H1 (cell line): ENCODE results near the gene FLVCR2.

ENCODE experiments used
- EP300 ChIP-seq, 2 experiments: IDR thresholded peaks; 1 replicate in 1 of 2; 2 replicates in 1 of 2; pipeline ENCODE4 v1.6.1; 2011 to 2012; ENCODE audit warnings: low read depth in 2 of 2, low read length in 2 of 2, mild to moderate bottlenecking in 2 of 2, borderline replicate concordance in 1 of 2, inconsistent platforms in 1 of 2, moderate library complexity in 1 of 2
- POLR2AphosphoS5 ChIP-seq: IDR thresholded peaks from 2 replicates; pipeline ENCODE4 v1.6.1; 2011; ENCODE audit warnings: low read depth, low read length
- RXRA ChIP-seq: IDR thresholded peaks from 2 replicates; pipeline ENCODE4 v1.6.1; 2011; ENCODE audit warnings: low read depth, mild to moderate bottlenecking, low read length, moderate library complexity; ENCODE audit not compliant: insufficient read depth
- SUZ12 ChIP-seq: fragments of 200-600 bp; sonication (generic); IDR thresholded peaks from 2 replicates; pipeline ENCODE4 v1.6.1; 2012; ENCODE audit warnings: mild to moderate bottlenecking, inconsistent platforms, low read length, moderate library complexity, mixed read lengths
- TAF7 ChIP-seq: optimal IDR thresholded peaks from 2 replicates; pipeline ENCODE3; 2011; ENCODE audit warnings: low read depth, mild to moderate bottlenecking, inconsistent platforms, low read length, moderate library complexity, borderline replicate concordance
- YY1 ChIP-seq: IDR thresholded peaks from 2 replicates; pipeline ENCODE4 v1.6.1; 2011; ENCODE audit warnings: low read depth, mild to moderate bottlenecking, low read length
- ZNF274 ChIP-seq: IDR thresholded peaks from 2 replicates; pipeline ENCODE4 v1.7.0; 2012; ENCODE audit warnings: low read length, borderline replicate concordance; ENCODE audit errors: extremely low read depth
- TF ChIP-seq, protein P1 (sequence below), 3 experiments: IDR thresholded peaks; 1 replicate in 2 of 3; 2 replicates in 1 of 3; pipeline versions ENCODE4 v1.5.1 to v1.6.1; 2011; ENCODE audit warnings: low read length in 3 of 3, mild to moderate bottlenecking in 3 of 3, inconsistent platforms in 2 of 3, low read depth in 1 of 3, moderate library complexity in 1 of 3; ENCODE audit not compliant: insufficient read depth in 1 of 3; ENCODE audit errors: control extremely low read depth in 1 of 3

DNA sequence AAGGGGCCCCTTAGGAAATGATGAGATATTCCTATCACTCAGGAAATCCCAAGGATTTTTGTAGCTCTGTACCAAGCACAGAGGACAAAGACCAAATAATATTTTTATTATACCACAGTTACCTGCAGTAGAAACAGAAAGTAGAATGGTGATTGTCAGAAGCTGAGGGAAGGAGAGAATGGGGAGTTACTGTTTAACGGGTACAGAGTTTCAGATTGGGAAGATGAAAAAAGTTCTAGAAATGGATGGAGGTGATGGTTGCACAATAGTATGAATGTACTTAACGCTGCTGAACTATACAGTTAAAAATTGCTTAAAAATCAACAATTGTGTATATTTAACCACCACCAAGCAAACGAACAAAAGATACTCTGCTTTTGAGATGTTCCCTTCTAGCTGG, 24.1 kb downstream of the FLVCR2 start:
- TF ChIP-seq, protein P1, sequence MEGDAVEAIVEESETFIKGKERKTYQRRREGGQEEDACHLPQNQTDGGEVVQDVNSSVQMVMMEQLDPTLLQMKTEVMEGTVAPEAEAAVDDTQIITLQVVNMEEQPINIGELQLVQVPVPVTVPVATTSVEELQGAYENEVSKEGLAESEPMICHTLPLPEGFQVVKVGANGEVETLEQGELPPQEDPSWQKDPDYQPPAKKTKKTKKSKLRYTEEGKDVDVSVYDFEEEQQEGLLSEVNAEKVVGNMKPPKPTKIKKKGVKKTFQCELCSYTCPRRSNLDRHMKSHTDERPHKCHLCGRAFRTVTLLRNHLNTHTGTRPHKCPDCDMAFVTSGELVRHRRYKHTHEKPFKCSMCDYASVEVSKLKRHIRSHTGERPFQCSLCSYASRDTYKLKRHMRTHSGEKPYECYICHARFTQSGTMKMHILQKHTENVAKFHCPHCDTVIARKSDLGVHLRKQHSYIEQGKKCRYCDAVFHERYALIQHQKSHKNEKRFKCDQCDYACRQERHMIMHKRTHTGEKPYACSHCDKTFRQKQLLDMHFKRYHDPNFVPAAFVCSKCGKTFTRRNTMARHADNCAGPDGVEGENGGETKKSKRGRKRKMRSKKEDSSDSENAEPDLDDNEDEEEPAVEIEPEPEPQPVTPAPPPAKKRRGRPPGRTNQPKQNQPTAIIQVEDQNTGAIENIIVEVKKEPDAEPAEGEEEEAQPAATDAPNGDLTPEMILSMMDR (IDR thresholded peaks at IDR 0.05; ENCODE audit: control extremely low read depth in 1 of 3, insufficient read depth in 1 of 3, low read depth in 1 of 3, low read length in 3 of 3), result no peak
- no peak for TF ChIP-seq POLR2AphosphoS5
- TF ChIP-seq SUZ12, result no peak
- no peak for TF ChIP-seq YY1
- no peak for TF ChIP-seq TAF7
- no peak for TF ChIP-seq RXRA
- TF ChIP-seq ZNF274, result no peak
- no peak for TF ChIP-seq EP300 (IDR thresholded peaks at IDR 0.05; ENCODE audit: borderline replicate concordance in 1 of 2, low read depth in 2 of 2, low read length in 2 of 2)
